BJ (cell line): Measurements from ENCODE around the gene WFDC2. TPM values are rescaled to one million over a fixed set of nuclear protein-coding genes. Genes with fewer than 3 reads are reported as not detected.

Experiments
- CTCF ChIA-PET: fragments of 350-600 bp; formaldehyde crosslinking; extraction: SDS; loops from one replicate; lab custom pipeline; 2021; ENCODE audit warnings: antibody characterized with exemption, inconsistent platforms; lab: Yijun Ruan, JAX
- POLR2A ChIA-PET: fragments of 300-600 bp; sonication (Branson Sonifier 250); formaldehyde crosslinking; extraction: SDS; loops from one replicate; lab custom pipeline; 2021; ENCODE audit warnings: antibody characterized with exemption; lab: Charles Lee
- DNase-seq: peaks from one replicate; pipeline ENCODE4 v3.0.0-alpha.2; 2011; ENCODE audit warnings: low read depth
- H3K27me3 ChIP-seq: 2 replicates; pipeline ENCODE4 v1.6.0; 2011; ENCODE audit warnings: low read length; ENCODE audit not compliant: control insufficient read depth, insufficient read depth
- H3K36me3 ChIP-seq: 2 replicates; pipeline ENCODE4 v1.5.1; 2011; ENCODE audit warnings: low read length; ENCODE audit not compliant: control insufficient read depth, insufficient read depth
- H3K4me3 ChIP-seq: 2 replicates; pipeline ENCODE4 v1.5.1; 2011; ENCODE audit warnings: low read depth, mild to moderate bottlenecking, control low read depth, low read length
- polyA plus RNA-seq: library from polyadenylated mRNA; depleted of rRNA; stranded (reverse); fragments of >200 nt; gene quantifications from 2 replicates; pipeline ENCODE4 v1.2.3, GENCODE V29; 2011
- TF ChIP-seq, protein P1 (sequence below): IDR thresholded peaks from 2 replicates; pipeline ENCODE4 v1.5.1; 2011; ENCODE audit warnings: low read depth, mild to moderate bottlenecking, control low read depth, inconsistent platforms, low read length, moderate library complexity; ENCODE audit not compliant: insufficient read depth

Gene WFDC2
- polyA plus RNA-seq, 1 experiment = not detected

DNA sequence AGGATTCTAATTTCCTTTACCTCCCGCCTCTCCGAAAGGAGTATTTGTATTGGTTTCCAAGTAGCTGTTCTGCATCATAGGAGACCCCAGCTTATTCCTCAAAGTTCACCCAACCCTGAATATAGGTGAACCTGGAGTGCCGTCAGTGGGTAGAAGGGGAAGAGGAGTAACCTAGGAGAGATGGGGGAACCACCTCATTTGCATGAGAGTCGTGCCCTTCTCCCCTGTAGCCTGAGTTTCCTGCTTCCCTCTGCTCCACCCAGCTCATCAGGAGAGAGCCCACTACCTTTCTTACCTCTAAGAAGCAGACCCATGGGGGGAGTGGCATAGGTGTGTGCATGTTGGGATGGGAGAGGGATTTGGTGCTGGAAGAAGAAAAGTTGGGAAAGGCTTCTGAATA lies 17.3 kb upstream of the WFDC2 start:
- Histone ChIP-seq H3K4me3 (no peak overlapping the region), H3K27me3 (peaks cover 9% of the 10 kb centered on the region), H3K36me3 (no peaks in the 10 kb centered on the region)
- CTCF ChIA-PET = interaction anchor here (0.5 to 4.6 kb wide), 7 partner anchors 11 to 529 kb away, joined by 3 to 20 read pairs (median 3); no protein-coding TSS in a partner anchor
- POLR2A ChIA-PET = no interaction called here
- DNase-seq = no peak
- TF ChIP-seq, protein P1, sequence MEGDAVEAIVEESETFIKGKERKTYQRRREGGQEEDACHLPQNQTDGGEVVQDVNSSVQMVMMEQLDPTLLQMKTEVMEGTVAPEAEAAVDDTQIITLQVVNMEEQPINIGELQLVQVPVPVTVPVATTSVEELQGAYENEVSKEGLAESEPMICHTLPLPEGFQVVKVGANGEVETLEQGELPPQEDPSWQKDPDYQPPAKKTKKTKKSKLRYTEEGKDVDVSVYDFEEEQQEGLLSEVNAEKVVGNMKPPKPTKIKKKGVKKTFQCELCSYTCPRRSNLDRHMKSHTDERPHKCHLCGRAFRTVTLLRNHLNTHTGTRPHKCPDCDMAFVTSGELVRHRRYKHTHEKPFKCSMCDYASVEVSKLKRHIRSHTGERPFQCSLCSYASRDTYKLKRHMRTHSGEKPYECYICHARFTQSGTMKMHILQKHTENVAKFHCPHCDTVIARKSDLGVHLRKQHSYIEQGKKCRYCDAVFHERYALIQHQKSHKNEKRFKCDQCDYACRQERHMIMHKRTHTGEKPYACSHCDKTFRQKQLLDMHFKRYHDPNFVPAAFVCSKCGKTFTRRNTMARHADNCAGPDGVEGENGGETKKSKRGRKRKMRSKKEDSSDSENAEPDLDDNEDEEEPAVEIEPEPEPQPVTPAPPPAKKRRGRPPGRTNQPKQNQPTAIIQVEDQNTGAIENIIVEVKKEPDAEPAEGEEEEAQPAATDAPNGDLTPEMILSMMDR = no peak

DNA sequence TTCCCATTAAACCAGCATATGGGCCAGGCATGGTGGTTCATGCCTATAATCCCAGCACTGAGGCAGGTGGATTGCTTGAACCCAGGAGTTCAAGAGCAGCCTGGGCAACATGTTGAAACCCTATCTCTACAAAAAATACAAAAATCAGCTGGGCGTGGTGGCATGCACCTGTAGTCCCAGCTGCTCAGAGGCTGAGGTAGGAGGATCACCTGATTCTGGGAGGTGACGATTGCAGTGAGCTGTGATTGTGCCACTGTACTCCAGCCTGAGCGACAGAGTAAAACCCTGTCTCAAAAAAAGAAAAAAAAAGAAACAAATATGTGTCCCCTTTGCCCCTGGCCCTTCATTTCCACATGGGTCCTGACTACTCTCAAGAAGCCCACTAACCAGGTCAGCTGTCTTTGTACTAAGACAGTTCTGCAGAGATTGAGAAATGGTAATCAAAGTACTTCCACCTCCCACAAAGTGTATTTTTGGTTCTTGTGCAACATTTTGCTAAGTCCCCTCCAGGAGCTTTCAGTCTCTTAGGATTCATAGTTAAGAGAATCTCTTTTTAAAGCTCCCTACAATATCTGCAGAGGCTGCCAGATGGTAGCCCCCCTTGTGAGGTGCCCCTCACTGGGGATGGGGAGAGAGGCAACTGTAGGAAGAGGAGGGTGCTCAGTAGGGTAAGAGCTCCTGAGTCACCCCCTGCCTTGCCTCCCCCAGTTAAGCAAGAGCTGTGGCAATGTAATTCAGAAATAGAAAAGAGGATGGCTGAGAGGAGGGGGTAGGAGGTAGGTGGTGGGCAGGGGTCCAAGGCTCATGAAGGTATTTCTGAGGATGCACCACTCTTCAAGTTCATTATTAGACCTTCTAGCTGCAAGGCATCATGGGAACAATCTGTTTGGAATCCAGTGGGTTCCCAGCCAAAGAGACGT lies 16.5 kb upstream of the WFDC2 start:
- POLR2A ChIA-PET = no interaction called here
- CTCF ChIA-PET = interaction anchor here (0.5 to 4.6 kb wide), 12 partner anchors 10 to 529 kb away, joined by 3 to 20 read pairs (median 3); no protein-coding TSS in a partner anchor
- TF ChIP-seq, protein P1 = no peak
- Histone ChIP-seq H3K4me3 (no peak overlapping the region), H3K27me3 (peaks cover 7% of the 10 kb centered on the region), H3K36me3 (no peaks in the 10 kb centered on the region)
- DNase-seq = no peak

DNA sequence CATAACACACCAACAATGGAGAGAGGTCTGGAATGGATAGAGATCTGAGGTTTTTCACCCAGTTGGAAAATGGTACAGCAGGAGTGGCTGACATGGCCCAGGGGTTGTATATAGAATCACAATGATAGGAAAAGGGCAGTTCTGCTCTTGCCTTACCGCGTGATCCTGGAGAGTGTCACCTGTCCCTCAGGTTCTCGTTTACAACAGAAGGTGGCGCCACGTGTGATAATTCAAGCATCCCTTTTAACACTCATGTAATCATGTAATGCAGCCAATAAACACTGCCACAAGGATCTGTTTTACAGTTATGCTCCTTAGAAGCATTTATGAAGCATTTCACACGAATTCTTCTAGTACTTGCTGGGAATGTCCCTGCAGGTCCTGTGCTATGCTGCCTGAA lies 12.9 kb upstream of the WFDC2 start:
- TF ChIP-seq, protein P1 = 0 out of 2 replicates have a peak, but pooled peaks have one; percentile 17
- Histone ChIP-seq H3K36me3 (no peaks in the 10 kb centered on the region), H3K4me3 (no peak overlapping the region), H3K27me3 (peaks cover 15% of the 10 kb centered on the region)
- no peak for DNase-seq
- ChIA-PET POLR2A (no interaction called here), CTCF (interaction anchor here (0.7 to 4.6 kb wide), 6 partner anchors 19 to 315 kb away, joined by 3 to 20 read pairs (median 8); no protein-coding TSS in a partner anchor)

DNA sequence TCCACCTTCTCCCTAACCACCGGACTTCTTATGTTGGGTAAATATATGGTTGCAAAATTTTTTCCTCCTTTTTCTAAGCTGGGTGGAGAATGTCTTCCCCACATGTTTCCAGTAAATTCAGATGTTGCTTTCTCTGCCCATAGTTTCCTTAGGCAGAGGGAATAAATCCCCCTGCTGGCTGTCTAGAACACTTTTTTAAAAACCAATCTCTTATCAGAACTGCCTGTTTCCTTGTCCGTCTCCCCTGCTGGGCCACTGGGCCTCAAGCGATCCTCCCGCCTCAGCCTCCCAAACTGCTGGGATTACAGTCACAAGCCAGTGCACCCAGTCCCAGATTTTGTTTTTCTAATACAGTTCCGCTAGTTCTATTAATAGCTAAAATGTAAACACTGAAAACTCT lies 9.9 kb upstream of the WFDC2 start:
- no peak for DNase-seq
- no peaks in the 10 kb centered on the region for H3K36me3 ChIP-seq
- TF ChIP-seq, protein P1 = peak; percentile 15; the same call in 1 of the 2 replicates
- CTCF ChIA-PET = interaction anchor here (0.7 to 1.3 kb wide), 2 partner anchors 11 to 166 kb away, joined by 3 read pairs; no protein-coding TSS in a partner anchor
- POLR2A ChIA-PET = no interaction called here
- H3K27me3 ChIP-seq = peaks cover 11% of the 10 kb centered on the region
- H3K4me3 ChIP-seq = no peak overlapping the region

DNA sequence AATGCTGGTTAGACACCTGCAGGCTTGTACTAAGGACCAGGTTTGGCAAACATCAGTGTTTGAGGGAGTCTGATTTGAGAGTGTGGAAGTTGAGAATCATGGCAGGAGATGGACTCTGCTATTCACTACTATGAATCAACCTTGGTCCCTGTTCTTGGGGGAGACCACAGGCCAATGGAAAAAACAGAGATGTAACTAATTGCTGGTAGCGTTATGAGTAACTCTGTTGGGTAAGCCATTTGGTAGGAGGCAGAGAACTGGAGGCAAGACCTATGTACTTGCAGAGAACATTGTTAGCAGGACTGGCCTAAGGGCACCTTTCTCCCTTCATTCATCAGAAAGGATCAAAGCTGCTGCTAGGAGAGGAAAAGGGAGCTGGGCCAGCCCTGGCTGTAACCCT lies 8.3 kb upstream of the WFDC2 start:
- ChIA-PET POLR2A (no interaction called here), CTCF (interaction anchor here (1.2 kb wide), 2 partner anchors 11 to 24 kb away, joined by 3 read pairs; no protein-coding TSS in a partner anchor)
- no peak for DNase-seq
- Histone ChIP-seq H3K4me3 (no peak overlapping the region), H3K36me3 (no peaks in the 10 kb centered on the region), H3K27me3 (peaks cover 12% of the 10 kb centered on the region)
- TF ChIP-seq, protein P1 = no peak
